AG20443 (cell line): ENCODE results near the gene TMEM125.

Experiments used
- DNase-seq: peaks from one replicate; pipeline ENCODE4 v3.0.0; 2012; ENCODE audit warnings: low spot score, mixed read lengths

The TMEM125 gene

GRCh38 chr1:43293896-43294760 is 24.3 kb downstream of the TMEM125 start:
- DNase-seq = peak; percentile 81

GRCh38 chr1:43294761-43295160 is 25.0 kb downstream of the TMEM125 start:
- no peak for DNase-seq

- no peak for DNase-seq
These were observed 26.4 kb downstream of the TMEM125 start for GRCh38 chr1:43296207-43296606.

GRCh38 chr1:43298055-43298454 is 28.3 kb downstream of the TMEM125 start:
- no peak for DNase-seq

GRCh38 chr1:43299101-43299500 is 29.3 kb downstream of the TMEM125 start:
- no peak for DNase-seq

- DNase-seq = no peak
These were observed 30.8 kb downstream of the TMEM125 start, which contains the start of gene TIE1 for GRCh38 chr1:43300378-43301094. TIE1 (plus strand) TSS chr1:43300982; CDS start chr1:43301072, 90 bp downstream.

- no peak for DNase-seq
These were observed 32.4 kb downstream of the TMEM125 start for GRCh38 chr1:43302201-43302600.

- no peak for DNase-seq
These were observed 33.1 kb downstream of the TMEM125 start for GRCh38 chr1:43302721-43303470.

- no peak for DNase-seq
These were observed 33.9 kb downstream of the TMEM125 start for GRCh38 chr1:43303471-43304313.

- DNase-seq = no peak
These were observed 34.5 kb downstream of the TMEM125 start for GRCh38 chr1:43304314-43304681.

GRCh38 chr1:43304771-43305300 is 35.1 kb downstream of the TMEM125 start:
- no peak for DNase-seq

GRCh38 chr1:43305461-43305860 is 35.7 kb downstream of the TMEM125 start:
- no peak for DNase-seq

- no peak for DNase-seq
These were observed 36.3 kb downstream of the TMEM125 start for GRCh38 chr1:43305926-43306687.

GRCh38 chr1:43306688-43307457 is 37.1 kb downstream of the TMEM125 start:
- DNase-seq = no peak

- DNase-seq = no peak
These were observed 37.8 kb downstream of the TMEM125 start for GRCh38 chr1:43307458-43308158.

GRCh38 chr1:43308635-43309404 is 39.0 kb downstream of the TMEM125 start:
- DNase-seq = no peak

GRCh38 chr1:43309405-43310025 is 39.7 kb downstream of the TMEM125 start:
- DNase-seq = no peak

GRCh38 chr1:43311521-43311920 is 41.7 kb downstream of the TMEM125 start:
- DNase-seq = no peak
